ENCODE measurements around the gene EEF1A2.

EEF1A2 gene

GRCh38 chr20:63442100-63442493, 56.8 kb downstream of the EEF1A2 start:
- peak; percentile 33 for DNase-seq (ENCODE audit: low read depth)
- H3K4me3 ChIP-seq (replicated peaks; ENCODE audit: low read depth, low read length) = no peak overlapping the region
- TF ChIP-seq, protein P1, sequence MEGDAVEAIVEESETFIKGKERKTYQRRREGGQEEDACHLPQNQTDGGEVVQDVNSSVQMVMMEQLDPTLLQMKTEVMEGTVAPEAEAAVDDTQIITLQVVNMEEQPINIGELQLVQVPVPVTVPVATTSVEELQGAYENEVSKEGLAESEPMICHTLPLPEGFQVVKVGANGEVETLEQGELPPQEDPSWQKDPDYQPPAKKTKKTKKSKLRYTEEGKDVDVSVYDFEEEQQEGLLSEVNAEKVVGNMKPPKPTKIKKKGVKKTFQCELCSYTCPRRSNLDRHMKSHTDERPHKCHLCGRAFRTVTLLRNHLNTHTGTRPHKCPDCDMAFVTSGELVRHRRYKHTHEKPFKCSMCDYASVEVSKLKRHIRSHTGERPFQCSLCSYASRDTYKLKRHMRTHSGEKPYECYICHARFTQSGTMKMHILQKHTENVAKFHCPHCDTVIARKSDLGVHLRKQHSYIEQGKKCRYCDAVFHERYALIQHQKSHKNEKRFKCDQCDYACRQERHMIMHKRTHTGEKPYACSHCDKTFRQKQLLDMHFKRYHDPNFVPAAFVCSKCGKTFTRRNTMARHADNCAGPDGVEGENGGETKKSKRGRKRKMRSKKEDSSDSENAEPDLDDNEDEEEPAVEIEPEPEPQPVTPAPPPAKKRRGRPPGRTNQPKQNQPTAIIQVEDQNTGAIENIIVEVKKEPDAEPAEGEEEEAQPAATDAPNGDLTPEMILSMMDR (IDR thresholded peaks at IDR 0.05; ENCODE audit: low read length, missing control alignments) = peak; percentile 31

DNA sequence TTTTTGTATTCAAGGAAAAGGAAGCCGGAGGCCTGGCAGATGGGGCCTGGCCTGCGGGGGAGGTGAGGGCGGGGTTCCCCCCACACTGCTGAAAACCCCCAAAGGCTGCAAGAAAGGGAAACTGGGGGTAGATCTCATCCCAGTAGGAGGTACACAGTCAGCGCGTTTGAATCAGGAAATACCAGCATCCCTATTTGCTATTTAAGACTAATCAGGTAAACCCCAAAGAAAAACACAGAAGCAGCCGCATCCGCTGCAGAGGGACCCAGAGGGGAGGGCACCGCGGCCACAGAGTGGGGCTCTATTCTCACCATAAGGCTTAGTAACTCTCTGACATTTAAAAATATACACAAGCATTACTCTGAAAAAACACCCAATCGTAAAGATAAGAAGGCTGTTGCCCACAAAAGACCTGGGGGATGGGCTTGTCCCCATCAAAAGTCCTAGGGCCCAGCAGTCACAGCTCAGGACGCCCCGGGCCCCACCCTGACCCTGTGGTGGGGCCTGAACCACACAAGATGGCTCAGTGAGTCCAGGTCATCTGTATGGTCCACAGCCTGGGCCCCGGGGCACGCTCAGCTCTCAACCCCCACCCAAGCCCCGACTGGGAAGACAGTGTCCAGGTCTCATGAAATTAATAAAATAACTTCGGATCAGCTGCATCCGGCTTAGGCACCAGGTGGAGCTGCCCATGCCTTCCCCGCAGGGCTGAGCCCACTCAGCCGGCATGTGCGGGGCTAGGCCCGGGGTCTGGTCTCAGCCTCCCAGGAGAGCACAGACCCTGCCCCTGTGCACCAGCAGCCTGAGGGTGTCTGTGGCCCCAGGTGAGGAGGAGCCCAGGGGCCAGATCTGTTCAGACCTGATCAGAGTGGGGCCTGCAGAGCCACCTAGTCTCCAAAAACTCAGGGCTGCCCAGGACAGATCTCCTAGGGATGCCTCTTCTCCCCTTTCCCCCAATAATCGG, 57.5 kb downstream of the EEF1A2 start:
- DNase-seq (ENCODE audit: low read depth) = no peak
- H3K4me3 ChIP-seq (replicated peaks; ENCODE audit: low read depth, low read length) = no peak overlapping the region
- TF ChIP-seq, protein P1 (IDR thresholded peaks at IDR 0.05; ENCODE audit: low read length, missing control alignments) = no peak

DNA sequence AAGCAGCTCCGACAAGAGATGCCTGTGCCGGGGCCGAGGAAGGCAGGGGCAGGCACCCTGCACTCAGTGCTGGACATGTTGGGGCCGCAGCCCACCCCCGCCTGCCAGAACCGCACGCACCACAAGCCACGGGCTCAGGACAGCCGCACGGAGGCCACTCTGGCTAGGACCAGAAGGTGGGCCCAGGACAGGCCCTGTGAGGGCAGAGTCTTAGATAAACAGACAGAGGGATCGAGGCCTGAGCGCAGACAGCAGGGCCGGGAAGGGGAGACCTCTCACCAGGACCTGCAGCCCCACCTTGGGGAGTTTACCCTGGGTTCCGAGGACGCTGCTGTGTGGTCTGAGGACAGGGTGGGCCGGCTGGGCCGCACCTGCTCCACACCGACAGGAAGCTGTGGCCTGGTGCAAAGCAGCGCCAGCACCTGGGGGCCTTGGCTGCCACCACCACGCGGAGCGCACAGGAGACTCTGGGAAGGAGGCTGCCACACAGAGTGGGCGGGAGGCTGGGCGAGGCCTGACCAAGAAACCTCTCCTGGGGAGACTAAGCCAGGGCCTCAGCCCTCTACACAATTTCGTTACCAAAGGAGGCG, 58.4 kb downstream of the EEF1A2 start:
- TF ChIP-seq, protein P1 (IDR thresholded peaks at IDR 0.05; ENCODE audit: low read length, missing control alignments) = no peak
- no peak overlapping the region for H3K4me3 ChIP-seq (replicated peaks; ENCODE audit: low read depth, low read length)
- DNase-seq (ENCODE audit: low read depth) = no peak

DNA sequence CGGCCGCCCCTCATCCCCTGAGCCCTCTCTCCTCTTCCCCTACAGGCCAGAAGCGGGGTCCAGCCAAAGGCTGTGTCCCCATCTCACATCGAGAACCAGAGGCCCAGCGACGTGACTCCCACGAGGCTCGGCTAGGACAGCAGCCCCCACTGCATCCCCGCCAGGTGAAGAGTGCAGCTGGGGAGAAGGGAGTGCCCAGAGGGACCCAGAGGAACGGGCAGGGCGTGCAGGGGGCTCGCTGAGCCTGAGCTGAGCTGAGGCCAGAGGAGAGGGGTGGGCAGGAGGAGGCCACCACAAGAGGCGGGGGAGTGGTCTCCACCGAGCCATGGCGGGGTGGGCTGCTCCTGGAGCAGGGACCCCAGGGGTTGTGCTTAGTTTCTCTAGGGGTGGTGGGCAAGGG, 59.0 kb downstream of the EEF1A2 start:
- no peak overlapping the region for H3K4me3 ChIP-seq (replicated peaks; ENCODE audit: low read depth, low read length)
- TF ChIP-seq, protein P1 (IDR thresholded peaks at IDR 0.05; ENCODE audit: low read length, missing control alignments) = no peak
- DNase-seq (ENCODE audit: low read depth) = no peak

DNA sequence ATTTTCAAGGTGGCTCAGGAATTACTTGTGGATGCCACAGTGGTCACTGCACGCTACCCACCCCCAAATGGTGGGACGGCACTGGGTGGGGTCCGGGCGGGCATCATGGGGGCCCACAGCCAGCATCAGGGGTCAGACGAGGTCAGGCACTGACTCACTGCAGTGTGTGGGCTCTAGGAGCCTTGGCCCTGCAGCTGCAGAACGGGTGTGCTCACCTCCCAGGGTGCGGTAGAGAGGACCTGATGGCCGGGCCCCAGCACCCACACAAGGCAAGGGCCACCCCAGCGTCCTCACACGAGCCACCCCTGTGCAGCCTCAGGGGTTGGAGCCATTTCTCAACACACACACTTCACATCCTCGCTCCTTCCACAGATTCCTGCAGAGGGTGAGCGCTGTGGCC, 60.8 kb downstream of the EEF1A2 start:
- no peak for DNase-seq (ENCODE audit: low read depth)
- TF ChIP-seq, protein P1 (IDR thresholded peaks at IDR 0.05; ENCODE audit: low read length, missing control alignments) = no peak
- no peak overlapping the region for H3K4me3 ChIP-seq (replicated peaks; ENCODE audit: low read depth, low read length)
